COLO668 (cell line): Measurements from ENCODE around the gene MMP25.
"Not testable (repeated sequence)": the region's sequence is repeated elsewhere in the genome, so short reads cannot be mapped to it uniquely, and the experiment has no call there.

Experiments
- DNase-seq: peaks from one replicate; lab custom pipeline; 2025; ENCODE audit not compliant: unreplicated experiment; lab: John Stamatoyannopoulos, UW

Gene MMP25

DNA sequence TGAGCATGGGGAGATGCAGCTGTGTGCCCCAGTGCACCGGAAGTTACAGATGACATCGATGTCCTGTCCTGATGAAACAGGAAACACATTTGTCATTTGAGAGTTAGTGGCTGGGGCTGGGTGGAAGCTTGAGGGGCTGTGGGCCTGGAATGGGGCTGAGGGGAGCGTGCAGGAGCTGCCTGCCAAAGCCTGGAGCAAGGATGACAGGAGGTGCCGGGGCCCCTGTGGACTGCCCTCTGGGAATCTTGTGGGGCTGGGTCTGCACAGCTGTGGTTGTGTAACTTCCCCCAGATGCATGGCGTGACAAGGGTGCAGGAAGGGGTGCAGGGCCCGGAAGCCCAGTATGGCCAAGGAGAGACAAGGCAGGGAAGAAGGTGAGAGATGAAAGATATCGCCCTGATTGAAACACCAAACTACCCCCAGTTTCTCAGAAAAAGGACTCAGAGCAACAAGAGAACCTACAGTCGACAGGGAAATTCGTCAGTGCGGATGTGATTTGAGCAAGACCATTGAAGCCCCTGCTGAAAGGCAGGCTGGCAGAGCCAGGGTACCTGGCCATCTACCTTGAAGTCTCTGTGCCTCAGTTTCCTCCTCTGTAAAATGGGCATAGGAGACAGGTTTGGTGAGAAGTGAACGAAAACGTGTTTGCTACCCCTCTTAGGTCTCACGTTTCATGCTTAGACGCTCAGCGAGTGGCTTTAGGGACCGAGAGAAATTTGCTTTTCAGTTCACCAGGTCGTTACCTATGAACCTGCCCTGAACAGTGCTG, 8.8 kb downstream of the MMP25 start:
- DNase-seq: no peak

DNA sequence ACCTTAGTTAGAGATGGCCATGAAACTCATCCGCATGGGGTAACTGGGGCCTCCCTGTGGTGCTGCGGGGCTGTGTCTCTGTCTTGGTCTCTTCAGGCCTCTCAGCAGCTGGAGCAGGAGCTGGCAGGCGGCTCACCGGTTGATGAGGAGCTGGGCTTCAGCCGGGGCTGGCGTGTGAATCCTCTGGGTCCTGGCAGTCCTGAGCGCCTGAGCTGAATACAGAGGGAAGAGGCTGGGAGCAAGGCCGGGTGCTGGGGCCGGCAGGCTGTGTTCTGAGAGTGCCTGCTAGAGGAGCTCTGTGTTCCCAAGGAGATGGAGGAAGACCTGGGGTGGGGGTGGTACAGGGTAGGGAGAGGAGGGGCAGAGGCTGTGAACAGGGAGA, 9.4 kb downstream of the MMP25 start:
- DNase-seq: not testable (repeated sequence)

DNA sequence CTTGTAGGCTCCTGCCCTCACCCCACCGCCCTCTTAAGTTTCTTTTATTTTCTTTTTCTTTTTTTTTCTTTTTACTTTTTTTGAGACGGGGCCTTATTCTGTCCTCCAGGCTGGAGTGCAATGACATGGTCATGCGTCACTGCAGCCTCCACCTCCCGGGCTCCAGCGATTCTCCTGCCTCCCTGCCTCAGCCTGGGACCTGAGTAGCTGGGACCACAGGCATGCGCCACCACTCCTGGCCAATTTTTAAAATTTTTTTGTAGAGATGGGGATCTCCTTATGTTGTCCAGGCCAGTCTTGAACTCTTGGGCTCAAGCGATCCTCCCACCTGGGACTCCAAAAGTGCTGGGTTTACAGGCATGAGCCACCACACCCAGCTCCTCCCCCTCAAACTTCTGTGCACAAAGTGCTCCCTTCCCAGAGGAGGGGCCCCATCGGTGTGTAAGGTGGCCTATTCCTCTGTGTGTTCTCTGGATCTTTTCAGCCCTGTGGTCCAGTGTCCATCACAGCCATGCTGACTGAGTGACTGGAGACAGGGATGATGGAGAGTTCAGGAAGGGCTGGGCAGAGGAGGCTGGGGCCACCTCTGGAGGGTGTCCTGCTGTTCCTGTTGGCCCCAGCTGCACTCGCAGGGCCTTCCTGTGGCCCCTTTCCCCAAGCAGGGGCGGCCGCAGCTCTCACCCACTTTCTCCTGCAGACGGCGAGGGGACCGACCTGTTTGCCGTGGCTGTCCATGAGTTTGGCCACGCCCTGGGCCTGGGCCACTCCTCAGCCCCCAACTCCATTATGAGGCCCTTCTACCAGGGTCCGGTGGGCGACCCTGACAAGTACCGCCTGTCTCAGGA, 10.2 kb downstream of the MMP25 start:
- DNase-seq: no peak

DNA sequence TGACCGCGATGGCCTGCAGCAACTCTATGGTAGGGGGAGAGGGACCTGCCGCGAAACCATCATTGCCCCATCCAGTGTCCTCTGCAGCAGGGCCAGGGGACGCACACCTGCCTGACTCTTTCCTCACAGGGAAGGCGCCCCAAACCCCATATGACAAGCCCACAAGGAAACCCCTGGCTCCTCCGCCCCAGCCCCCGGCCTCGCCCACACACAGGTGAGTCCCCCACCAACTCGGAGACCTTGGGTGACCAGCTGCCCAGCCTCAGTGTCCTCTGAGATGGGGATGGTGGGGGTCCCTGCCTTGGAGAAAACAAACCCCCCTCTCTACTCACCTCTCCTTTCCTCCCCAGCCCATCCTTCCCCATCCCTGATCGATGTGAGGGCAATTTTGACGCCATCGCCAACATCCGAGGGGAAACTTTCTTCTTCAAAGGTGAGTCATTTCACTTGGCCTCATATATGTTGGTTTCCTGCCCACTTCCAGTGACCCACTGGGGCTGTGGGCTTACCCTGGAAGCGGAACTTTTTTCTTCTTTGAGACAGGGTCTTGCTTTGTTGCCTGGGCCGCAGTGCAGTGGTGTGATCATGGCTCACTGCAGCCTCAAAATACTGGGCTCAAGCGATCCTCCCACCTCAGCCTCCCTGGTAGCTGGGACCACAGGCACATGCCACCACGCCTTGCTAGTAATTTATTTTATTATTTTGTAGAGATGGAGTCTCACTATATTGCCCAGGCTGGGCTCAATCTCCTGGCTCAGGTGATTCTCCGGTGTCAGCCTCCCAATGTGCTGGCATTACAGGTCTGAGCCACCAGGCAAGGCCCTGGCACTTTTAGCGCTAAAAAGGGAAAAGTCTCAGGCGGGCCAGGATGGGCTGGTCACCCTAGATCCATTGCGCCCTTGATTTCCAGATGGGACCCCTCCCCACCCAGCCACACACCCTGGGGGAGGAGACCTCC, 11.1 kb downstream of the MMP25 start:
- no peak for DNase-seq

DNA sequence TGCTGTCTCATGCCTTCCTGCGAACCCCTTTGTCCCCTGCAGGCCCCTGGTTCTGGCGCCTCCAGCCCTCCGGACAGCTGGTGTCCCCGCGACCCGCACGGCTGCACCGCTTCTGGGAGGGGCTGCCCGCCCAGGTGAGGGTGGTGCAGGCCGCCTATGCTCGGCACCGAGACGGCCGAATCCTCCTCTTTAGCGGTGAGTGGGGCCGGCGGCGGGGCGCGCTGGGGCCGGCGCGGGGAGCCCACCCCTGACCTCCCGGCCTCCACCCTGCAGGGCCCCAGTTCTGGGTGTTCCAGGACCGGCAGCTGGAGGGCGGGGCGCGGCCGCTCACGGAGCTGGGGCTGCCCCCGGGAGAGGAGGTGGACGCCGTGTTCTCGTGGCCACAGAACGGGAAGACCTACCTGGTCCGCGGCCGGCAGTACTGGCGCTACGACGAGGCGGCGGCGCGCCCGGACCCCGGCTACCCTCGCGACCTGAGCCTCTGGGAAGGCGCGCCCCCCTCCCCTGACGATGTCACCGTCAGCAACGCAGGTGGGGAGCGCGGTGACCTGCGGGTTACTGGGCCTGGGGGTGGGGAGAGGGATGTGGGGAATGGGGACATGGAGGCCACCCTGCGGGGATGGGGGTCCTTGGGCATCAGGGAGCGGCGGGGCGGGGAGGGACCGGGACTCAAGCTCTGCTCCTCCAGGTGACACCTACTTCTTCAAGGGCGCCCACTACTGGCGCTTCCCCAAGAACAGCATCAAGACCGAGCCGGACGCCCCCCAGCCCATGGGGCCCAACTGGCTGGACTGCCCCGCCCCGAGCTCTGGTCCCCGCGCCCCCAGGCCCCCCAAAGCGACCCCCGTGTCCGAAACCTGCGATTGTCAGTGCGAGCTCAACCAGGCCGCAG, 12.0 kb downstream of the MMP25 start:
- peak; percentile 31 for DNase-seq

DNA sequence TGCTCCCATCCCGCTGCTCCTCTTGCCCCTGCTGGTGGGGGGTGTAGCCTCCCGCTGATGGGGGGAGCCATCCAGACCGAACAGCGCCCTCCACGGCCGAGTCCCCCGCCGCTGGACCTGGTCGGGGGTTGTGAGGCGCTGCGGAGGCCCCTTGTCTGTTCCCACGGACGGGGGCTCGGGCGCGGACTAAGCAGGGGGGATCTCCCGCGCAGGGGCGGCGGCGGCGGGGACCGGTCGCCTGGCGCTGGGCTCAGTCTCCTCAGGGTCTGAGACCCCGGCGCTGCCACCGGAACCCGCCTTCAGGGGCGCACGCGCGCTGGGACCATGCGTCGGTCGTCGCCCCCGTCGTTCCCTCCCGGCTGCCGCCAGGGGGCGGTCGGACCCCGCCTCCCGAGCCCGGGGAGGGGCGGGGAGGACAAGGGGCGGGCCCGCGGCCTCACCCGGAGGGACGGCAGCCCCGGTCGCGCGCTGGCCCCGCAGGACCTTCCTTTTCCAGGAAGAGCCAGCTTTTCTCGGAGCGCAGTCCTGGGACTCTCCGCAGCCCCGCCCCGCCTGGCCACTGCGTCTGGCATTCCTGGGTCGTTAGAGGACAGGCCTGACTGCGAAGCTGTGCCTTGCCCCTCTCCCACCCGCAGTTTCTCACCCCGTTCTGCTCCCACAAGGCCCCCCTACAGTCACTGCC, 12.8 kb downstream of the MMP25 start:
- peak; percentile 90 for DNase-seq

DNA sequence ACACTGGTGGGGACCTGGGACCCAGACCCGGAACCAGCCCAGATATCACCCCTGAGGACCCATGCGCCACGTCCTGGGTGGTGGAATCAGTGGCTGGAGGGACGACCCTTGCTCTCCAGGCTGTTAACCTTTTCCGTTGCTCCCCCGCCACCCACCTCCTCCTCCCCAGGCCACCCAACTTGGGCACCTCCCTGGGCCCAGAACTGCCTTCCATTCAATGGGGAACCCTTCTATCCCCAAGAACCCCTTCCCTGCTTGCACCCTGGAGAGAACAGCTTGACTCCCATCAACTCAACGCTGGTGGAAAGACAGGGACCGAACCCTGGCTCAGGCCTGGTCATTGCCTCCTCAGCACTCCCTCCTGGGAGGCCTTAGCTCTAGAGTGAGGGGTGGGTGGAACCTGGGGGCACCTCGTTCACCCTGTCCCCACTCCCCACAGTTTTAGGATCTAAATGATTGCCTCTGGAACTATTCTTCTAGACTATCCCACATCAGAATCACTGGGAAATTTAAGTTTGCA, 13.4 kb downstream of the MMP25 start:
- no peak for DNase-seq

DNA sequence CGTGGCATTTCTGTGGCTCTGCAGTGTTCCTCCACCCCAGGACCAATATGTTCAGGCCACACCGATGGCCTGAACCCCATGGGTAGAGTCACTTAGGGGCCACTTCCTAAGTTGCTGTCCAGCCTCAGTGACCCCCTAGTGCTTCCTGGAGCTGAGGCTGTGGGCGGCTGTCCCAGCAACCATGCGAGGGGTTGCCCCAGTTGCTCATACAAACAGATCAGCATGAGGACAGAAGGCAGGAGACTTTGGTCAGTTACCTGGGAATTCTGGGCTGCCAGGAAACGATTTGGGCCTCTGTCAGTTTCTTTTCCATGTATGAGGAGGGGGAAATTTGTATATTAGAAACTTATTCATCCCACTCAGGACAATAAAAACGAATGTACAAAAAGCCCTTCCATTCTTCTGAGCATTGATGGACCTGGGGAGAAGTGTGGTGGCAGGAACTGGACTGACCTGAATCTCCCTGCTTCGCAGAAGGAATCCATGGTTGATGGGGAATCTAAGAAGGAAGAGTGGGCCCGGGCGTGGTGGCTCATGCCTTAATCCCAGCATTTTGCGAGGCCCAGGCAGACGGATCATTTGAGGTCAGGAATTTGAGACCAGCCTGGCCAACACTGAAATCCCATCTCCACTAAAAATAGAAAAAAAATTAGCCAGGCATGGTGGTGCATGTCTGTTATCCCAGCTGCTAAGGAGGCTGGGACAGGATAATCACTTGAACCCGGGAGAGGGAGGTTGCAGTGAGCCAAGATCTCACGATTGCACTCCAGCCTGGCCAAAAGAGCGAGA, 14.2 kb downstream of the MMP25 start:
- no peak for DNase-seq

DNA sequence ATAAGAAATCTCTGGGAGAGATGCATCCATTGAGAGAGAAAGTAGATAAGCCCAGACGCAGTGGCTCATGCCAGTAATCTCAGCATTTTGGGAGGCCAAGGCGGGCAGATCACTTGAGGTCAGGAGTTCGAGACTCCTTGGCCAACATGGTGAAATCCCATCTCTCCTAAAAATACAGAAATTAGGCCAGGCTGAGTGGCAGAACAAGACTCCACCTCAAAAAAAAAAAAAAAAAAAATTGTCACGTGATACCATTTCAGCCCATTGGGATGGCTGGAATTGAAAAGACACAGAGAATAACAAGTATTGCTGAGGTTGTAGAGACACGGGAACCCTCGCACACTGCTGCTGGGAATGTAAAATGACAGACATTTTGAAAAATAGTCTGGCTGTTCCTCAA, 16.2 kb downstream of the MMP25 start:
- no peak for DNase-seq

DNA sequence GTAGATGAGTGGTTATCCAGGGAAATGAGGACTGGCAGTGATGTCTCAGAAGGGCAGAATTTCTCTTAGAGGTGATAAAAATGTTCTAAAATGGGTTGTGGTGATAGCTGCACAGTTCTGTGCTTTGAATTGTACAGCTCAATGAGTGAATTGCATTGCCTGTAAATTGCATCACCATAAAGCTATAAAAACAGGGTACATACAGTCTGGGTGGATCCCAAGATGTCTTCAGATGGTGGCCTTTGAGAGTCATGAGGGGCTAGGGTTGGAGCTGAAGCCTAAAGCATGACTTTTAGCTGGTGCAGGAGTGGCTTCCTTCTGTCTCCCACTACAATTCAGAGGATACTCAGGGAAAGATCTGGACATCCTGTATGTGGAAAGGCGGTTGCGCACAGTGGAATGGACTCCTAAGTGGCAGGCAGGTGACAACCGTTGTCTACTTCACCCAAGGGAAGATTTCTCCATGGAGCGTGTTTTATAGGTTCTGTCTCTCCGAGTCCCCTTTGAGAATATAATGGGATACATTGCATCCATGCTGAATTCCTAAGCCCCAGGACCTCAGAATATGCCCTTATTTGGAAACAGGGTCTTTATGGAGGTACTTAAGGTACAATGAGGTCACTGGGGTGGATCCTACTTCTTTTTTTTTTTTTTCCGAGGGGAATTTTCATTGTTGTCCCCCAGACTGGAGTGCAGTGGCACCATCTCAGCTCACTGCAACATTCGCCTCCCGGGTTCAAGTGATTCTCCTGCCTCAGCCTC, 17.4 kb downstream of the MMP25 start:
- no peak for DNase-seq

DNA sequence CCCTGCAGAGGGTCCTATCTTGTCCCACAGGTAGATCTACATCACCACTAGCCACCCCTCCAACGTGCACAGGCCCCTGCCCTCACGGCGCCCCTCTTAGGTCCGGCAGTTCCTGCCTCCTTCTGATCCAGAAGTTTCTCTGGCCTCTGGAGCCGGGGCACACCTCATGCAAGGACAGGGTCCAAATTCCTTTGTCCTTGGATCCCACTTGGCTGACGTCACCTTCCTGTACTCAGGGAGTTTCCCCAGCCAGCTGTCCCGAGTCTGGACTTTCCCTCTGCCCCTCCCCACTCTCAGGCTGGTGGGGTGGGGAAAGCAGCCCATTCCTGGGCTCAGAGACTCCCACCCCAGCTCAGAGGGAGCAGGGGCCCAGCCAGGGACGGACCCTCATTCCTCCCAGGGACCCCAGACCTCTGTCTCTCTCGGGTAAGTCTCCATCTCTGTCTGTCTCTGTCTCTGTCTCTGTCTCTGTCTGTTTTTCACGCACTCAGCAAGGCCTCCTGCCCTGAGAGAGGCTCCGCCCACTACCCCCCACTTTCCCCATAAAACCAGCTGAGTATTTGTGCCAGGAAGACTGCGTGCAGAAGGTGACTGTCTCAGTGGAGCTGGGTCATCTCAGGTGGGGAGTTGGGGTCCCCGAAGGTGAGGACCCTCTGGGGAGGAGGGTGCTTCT, 18.8 kb downstream of the MMP25 start, which contains the start of gene IL32:
Gene IL32 (plus strand): TSS at position 572 of the 673 bp plus-strand sequence. CDS start 172 bp downstream, outside the sequence.
- peak; percentile 61 for DNase-seq

DNA sequence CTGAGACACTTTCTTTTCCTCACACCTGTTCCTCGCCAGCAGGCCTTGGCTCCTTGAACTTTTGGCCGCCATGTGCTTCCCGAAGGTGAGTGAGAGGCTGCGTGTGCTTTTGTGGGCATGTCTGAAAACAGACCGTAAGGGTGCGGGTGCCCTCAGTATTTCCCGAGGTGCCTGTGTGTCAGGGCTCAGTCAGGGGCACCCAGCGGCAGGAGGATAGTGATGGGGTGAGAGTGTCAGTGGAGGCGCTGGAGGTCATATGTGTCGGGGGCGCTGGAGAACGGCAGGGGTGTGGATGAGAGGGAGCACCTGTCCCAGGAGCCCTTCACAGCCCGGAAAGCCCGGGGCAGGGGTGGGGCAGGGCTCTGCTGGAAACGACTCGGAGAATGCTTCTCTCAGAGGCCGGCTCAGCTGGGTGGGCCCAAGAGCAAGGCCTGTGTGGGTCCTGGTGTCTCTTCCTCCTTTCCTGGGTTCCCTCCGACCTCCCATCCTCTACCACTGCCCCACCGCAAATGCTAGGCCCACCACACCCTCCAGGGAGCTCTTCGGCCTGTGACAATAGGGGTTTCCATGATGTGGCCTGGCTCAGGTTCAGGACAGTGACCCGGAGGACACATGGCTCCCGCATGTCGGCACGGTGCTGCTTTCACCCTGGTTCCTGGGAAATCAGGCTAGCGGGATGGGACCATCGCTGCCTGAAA, 19.5 kb downstream of the MMP25 start:
- DNase-seq: peak; percentile 13

DNA sequence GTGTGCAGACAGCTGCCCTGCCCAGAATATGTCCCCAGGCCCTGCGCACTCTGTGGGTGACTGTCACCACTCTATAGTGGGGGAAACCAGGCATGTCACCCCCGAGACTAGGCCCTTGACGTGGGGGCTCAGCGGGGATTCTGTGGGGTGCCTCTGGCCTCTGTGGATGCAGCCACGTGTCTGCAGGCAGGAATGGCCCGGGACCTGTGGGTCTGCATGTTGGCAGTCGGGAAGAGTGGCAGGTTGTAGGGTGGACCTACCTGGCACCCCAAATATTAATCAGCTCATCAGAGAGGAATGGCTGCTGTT, 20.0 kb downstream of the MMP25 start:
- DNase-seq: no peak

DNA sequence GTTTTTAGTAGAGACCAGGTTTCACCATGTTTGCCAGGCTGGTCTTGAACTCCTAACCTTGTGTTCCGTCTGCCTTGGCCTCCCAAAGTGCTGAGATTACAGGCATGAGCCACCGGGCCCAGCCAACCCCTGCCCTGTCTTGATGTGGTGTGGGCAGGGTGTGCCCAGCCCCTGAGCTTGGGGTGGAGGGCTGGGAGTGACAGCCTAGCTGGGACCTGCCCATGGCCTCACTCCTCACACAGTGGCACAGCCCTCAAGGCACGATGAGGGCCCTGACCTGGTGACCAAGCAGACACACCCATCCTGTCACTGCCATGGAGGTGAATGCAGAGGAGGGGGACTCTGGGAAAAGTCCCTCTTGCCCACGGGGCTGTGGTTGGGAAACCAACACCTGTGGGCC, 22.1 kb downstream of the MMP25 start:
- DNase-seq: no peak

DNA sequence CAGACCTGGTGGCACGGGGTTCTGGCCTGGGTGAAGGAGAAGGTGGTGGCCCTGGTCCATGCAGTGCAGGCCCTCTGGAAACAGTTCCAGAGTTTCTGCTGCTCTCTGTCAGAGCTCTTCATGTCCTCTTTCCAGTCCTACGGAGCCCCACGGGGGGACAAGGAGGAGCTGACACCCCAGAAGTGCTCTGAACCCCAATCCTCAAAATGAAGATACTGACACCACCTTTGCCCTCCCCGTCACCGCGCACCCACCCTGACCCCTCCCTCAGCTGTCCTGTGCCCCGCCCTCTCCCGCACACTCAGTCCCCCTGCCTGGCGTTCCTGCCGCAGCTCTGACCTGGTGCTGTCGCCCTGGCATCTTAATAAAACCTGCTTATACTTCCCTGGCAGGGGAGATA, 22.8 kb downstream of the MMP25 start:
- not testable (repeated sequence) for DNase-seq

DNA sequence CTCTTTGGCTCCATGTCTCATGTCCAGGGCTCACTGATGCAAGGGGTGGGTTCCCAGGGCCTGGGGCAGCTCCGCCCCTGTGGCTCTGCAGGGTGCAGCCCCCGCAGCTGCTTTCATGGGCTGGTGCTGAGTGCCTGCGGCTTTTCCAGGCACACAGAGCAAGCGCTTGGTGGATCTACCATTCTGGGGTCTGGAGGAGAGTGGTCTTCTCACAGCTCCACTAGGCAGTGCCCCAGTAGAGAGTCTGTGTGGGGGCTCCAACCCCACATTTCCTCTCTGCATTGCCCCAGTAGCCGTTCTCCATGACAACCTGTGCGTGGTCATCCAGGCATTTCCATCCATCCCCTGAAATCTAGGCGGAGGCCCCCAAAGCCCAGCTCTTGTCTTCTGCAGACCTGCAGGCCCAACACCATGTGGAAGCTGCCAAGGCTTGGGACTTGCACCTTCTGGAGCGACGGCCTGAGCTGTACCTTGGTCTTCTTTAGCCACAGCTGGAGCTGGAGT, 24.3 kb downstream of the MMP25 start:
- no peak for DNase-seq

DNA sequence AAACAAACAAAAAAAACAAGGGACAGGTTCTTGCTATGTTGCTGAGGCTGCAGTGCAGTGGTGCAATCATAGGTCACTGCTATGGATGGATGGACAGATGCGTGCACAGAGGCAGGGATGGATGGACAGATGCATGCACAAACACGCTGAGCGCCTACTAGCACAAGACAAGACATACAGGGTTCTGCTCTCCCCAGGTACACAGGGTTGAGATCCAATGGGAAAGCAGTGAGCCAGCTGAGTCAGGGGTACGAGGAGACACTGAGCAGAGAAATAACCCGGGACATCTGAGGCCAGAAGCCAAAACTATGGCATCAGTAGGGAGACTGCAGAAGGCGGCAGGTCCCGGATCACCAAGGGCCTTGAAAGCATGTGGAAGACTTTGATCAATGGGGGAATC, 25.3 kb downstream of the MMP25 start:
- DNase-seq: no peak
